ENCODE results near the gene ITPKB.
"Not testable (repeated sequence)": the region's sequence is repeated elsewhere in the genome, so short reads cannot be mapped to it uniquely, and the experiment has no call there.

The ITPKB gene

DNA sequence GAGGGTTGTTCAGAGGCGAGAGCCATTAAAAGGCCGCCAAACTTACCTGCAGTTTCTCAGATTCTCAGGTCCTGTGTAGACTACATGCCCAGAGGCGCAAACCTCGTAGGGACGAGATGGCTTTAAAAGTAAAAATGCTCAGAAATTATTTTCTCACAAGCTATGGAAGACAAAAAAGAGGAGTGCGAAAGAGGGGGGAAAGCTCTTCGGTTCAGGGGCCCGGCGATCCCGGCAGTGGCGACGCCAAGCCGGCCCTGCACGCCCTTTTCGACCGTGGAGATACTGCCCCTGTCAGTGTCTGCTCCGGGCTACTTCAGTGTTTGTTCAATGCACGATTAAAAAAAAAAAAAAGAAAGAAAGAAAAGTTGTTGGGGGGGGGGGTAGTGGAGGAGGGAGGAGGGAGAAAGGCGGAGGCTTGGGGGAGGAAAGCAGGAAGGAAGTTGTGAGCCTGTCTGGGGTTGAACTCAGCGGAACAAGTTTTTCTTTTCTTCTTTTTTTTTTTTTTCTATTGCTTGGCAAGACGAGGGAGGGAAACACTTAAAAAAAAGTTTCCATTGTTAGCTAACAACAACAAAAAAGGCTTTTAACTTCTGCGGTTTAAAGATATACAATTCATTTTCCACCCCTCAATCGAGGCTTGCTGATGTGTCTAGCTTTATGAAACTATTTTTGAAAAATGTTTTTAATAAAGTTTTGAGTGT is at the start of gene ITPKB:
Gene ITPKB, minus strand, starts transcription at position 288 of the 701 bp plus-strand sequence. CDS start 1,824 bp downstream, outside the sequence.
- DNase-seq (ENCODE audit: extremely low read depth in 1 of 2, low read depth in 1 of 2): peak in 1 of 2 donors; percentile 54

DNA sequence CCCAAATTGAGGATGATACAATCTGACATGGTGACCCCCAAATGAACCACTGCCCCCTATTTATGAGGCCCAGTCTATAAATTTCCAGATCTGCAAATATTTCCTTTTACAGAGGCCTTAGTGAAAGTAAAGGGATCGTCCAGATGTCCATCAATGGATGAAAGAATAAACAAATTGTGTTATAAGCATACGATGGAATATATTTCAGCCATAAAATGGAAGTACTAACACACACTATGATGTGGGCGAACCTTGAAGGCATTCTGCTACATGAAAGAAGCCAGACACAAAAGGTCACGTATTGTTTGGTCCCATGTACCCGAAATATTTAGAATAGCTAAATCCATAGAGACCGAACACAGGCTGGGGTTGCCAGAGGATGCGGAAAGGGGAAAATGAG is 48.6 kb upstream of the ITPKB start:
- no peak for DNase-seq (ENCODE audit: extremely low read depth in 1 of 2, low read depth in 1 of 2)

DNA sequence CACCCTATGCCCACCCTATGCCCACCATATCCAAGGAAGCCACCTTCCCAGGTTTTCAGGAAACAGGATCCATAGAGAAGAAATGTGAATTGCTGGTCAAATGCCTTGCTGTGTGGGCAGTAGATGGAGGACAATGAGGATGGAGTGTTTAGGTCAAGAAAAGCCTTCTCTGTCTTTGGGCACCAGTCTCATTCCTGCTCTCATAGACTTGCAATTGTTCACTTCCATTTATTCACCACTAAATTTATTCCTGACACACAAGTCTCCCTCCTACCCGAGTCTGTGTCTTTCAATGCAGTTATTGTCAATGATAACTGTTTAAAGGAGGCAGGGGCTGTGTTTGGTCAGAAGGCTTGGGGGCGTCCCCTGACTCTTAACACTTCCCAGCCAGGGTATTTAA is 48.0 kb upstream of the ITPKB start:
- no peak for DNase-seq (ENCODE audit: extremely low read depth in 1 of 2, low read depth in 1 of 2)

DNA sequence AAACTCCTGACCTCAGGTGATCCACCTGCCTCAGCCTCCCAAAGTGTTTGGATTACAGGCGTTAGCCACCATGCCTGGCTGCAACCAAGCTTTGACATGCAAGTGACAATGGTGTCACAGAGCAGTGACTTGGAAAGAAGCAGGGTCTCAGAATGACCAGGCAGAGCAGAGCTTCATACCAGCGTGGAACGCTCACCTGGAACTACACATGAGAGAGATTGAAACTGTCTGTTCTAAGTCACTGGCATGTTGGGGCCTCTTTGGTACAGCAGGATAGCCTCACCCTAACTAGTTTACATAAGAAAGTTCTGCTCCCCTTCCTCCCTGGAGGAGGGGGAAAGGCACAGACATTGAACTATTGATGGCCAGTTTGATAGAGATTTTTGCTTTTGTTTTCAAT is 47.5 kb upstream of the ITPKB start:
- DNase-seq (ENCODE audit: extremely low read depth in 1 of 2, low read depth in 1 of 2): no peak

DNA sequence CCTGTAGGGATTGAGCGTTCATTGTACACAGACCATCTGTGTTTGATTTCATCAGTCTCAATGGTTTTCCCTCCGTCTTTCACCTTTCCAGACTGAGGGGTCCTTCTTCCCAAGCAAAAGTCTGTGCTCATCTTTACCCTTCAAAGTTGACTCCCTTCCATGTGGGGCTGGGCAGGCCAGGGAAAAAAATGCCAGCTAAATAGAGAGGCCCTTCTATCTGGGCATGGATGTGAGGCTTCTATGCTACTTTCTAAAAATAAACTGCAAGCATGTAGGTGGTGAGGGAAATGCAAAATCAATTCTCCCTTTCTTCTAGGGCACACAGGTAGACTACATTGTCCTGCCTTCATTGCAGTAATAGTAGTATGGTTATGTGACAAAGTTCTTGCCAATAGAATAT is 46.7 kb upstream of the ITPKB start:
- no peak for DNase-seq (ENCODE audit: extremely low read depth in 1 of 2, low read depth in 1 of 2)

DNA sequence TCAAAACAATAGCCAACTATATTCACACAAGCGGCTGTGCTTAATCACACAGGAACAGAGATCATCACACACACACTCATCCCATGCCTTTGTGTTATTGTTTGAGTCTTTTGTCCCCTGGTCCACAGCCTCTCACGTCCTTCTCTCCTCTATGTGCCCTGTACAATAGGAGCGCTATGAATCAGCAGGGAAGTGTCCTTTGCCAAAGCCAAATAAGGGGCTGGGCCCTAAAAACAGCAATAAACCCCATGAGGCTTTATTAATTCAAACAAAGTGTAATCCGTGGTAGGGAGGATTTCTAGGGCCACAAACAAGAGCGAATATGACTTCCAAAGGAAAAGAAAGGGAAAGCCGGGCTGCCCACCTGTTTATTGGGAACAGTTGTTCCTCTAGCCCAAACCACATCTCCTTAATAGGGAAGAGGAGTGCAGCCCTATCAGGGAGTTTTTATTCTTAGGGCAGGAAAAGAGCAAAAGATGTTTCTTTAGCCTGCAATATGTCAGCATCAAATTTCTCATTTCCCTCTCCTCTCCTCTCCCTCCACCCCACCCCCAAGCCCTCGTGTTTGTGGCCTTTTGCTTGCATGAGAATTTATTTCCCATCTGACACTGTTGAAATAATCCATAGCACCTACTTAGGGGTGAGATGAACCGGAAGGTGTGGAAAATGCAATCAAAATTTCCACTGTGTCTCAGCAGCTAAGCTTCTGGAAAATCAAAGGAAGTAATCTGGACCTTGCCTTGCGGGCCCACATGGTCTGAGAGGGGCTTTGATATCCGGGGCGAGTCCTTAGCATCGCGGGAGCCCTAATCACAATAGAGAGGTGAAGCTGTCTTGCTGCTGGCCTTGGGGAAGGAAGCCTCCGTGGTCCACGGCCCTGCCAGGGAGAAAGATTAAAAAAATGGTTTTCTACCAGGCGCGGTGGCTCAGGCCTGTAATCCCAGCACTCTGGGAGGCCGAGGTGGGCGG is 45.3 kb upstream of the ITPKB start:
- no peak for DNase-seq (ENCODE audit: extremely low read depth in 1 of 2, low read depth in 1 of 2)

DNA sequence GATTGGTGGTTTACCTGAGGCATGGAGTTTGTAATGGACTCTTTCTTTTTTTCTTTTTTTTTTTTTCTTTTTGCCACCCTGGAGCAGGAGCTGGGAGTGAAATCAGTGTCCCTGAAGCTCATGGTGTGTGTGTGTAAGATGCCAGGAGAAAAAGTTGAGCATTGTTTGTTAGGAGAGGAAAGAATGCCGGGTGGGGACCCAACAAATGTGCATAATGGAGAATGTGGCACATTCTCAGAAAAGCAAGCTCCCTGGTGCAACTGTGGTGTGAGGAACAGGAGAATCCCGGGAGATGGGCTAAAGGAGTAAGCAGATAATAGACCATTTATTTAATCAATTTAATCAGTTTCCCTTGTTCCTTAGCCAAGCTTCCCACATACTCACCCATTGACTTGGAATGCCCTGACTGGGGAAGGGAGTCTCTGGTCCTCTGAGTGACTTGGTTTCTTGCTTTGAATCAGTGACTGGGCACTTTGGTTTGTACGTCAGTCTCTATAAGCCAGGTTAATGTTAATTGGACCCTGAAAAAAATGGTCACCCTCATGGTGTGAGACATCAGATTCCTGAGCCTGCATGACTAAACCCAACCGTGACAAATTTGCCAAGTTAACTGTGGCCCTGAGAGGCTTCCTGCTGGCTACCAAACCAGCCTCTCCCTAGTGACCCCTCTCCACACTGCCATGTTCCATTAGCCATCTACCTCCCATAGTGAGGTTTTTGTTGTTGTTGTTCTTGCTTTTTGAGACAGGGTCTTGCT is 43.9 kb upstream of the ITPKB start:
- DNase-seq (ENCODE audit: extremely low read depth in 1 of 2, low read depth in 1 of 2): no peak

DNA sequence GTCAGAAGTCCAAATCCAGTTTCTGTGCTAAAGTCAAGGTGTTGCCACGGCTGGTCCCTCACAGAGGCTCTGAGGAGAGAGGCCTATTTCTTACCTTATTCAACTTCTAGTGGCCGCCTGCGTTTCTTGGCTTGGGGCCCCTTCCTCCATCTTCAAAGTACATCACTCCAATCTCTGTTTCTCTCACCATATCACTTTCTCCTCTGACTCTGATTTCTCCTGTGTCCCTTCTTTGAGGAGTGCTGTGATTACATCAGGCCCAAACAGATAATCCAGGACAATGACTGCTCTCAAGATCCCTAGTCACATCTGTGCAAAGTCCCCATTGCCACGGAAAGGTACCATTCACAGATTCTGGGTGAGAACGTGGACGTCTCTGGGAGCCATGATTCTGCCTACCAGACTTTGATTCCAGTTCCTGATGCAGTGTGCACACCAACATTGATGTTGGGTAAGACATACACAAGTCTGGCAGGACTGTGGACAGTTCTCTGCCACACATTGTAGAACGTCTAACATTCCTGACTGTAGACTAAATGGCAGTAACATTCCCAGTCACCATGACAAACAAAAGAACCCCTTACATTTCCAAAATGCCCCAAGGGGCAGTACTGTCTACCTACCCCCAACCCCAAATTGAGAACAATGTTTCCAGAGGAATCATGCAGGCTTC is 43.0 kb upstream of the ITPKB start:
- no peak for DNase-seq (ENCODE audit: extremely low read depth in 1 of 2, low read depth in 1 of 2)

DNA sequence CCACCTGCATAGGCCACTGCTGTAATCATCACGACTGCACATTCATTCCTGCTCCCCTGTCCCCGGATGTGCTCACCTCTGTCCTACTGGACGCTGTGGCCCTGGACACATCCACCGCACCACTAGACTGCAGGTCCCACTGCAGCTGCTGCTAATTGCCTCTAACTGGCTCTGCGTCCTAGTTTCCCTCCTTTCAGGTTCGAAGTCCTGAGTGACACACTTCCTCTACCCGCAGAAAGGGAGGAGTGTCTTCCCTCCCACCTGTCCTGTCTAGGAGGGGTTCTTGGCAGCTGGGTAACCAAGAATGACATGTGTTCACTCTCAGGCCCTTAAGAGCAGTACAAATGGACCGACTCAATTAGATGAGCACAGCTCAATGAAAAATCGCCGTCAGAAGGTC is 40.5 kb upstream of the ITPKB start:
- no peak for DNase-seq (ENCODE audit: extremely low read depth in 1 of 2, low read depth in 1 of 2)

DNA sequence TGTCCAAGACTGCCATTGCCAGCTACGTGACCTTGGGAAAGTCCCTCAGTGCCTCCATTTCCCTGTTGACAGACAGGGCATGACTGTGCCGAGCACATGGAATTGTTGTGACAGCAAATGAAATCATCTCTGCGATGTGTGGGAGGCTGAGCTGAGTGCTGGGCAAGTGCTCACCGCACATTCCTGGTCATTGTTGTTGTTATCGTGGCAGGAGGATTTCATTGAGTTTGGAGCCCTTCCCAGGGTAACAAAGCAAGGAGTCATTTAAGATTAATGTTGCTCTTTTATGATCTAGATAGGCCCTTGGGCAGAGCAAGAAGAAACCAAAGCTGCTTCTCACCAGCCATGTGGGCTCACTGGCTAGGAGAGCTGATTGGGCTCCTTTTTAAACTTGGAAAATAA is 39.6 kb upstream of the ITPKB start:
- no peak for DNase-seq (ENCODE audit: extremely low read depth in 1 of 2, low read depth in 1 of 2)

DNA sequence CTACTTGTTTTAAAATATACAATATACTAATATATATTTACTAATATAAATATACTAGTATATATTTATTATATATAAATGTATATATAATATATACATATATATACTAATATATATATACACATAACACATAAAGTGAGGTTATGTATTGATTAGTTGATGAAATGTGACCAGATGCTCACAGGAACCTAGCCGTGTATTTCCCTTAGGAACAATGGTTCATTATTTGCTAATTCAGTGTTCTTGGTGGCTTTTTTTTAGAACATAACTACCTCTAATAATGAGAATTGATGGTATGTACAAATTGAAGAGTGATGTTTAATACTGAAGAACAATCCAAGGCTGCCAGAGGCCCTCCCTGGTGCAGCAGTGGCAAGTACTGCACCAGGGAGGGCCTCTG is 37.9 kb upstream of the ITPKB start:
- DNase-seq (ENCODE audit: extremely low read depth in 1 of 2, low read depth in 1 of 2): no peak

DNA sequence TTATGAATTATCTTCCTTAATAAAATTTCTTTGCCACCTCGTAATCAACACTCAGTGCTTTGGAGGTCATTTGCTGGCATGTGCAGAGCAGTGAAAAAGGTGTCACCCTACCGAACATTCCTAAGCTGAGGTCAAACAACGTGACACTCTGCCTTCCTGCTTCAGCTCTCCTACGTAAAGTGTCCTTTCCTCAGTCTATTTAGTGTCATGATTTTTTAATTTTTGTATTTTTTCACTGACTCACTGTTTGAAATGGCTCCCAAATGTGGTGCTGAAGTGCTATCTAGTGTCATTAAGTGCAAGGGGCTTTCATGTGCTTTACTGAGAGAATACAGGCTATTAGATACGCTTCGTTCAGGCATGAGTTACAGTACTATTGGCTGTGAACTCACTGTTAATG is 37.0 kb upstream of the ITPKB start:
- no peak for DNase-seq (ENCODE audit: extremely low read depth in 1 of 2, low read depth in 1 of 2)

DNA sequence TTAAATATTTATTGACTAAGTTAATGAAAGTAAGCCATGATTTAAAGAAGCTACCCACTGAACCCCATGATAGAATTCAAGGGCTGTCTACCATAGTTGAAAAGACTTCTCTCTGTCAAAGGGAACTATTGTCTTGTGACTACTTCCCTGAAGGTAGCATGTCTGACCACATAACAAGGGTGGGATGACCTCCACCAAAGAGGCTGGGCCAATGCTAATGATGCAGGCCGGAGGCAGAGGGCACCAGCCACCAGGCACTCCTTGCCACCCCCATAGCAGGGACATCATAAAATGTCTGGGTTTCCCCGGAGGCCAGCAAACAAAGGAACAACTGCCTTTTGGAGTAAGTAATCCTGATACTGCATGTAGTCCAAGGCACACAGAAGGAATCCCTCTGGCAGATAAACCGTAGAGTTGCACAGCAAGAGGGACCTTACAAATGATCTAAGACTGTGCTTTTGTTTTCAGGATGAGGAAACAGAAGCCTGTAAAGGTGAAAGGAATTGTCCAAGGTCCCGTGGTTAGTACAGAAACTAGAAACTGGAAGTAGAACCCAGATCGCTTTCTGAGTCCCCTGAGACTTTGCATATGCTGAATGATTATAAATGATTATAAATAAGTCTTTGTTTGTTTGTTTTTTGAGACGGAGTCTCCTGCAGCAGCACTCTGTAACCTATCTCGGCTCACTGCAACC is 33.5 kb upstream of the ITPKB start:
- DNase-seq (ENCODE audit: extremely low read depth in 1 of 2, low read depth in 1 of 2): no peak

DNA sequence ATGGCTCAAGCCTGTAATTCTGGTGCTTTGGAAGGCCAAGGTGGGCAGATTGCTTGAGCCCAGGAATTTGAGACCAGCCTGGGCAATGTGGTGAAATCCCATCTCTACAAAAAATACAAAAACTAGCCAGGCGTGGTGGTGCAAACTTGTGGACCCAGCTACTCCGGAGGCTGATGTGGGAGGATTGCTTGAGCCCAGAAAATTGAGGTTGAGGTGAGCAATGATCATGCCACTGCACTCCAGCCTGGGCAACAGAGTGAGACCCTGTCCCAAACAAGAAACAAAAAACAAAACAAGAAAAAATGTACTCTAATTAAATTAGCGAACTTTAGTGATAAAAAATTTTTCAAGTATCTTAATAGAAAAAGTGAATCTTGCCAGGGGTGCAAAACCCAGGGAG is 28.1 kb upstream of the ITPKB start:
- DNase-seq (ENCODE audit: extremely low read depth in 1 of 2, low read depth in 1 of 2): not testable (repeated sequence)

DNA sequence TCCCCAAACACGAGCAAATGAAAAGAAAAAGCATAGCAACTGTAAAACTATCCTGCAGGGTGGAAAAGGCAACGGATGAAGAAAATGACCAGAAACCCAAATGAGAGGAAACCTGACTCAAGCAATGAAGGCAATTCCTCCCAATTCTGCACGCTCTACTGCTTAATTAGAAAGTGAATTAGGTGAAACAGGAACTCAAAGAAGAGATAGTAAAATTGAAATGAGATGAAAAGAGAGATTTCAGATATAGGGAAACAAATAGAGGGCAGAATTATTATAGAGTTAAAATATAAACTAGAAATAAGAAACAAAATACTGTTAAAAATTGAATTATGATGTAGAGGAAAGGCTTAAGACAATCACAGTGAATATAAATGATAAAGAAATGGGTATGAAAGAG is 27.5 kb upstream of the ITPKB start:
- DNase-seq (ENCODE audit: extremely low read depth in 1 of 2, low read depth in 1 of 2): no peak

DNA sequence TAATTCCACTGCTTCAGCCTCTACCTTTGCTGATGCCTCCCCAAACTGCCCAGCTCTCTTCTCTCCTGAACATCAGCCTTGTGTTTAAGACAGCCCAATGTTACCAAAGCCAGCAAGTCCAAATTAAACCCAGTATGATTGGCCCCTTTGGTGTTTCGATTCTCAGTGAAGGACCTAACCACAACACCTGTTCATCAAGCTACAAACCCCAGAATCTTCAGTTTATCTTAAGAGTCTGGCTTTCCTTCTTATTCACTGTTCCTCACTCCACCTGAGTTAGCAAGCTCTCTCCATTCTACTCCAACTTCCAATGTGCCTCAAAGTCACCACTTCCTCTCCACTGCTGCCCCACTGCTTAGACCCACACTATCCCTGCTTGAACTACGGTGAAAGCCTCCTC is 25.5 kb upstream of the ITPKB start:
- no peak for DNase-seq (ENCODE audit: extremely low read depth in 1 of 2, low read depth in 1 of 2)

DNA sequence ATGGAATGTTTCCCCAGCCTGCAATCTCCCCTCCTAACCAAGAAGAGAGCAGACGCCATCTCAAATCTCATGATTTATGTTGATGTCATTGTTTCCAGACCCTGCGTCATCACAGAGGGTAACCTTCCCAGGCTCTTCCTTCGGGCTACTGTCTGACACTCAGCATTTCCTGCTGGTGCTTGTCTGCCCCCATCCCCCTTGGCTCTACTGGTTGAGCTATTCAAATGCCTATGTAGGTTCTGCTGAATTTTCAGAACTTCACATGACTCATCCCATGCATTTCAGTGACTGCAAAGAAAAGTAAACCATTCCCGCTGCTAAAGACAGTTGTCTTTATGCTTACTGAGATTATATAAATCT is 24.8 kb upstream of the ITPKB start:
- no peak for DNase-seq (ENCODE audit: extremely low read depth in 1 of 2, low read depth in 1 of 2)

DNA sequence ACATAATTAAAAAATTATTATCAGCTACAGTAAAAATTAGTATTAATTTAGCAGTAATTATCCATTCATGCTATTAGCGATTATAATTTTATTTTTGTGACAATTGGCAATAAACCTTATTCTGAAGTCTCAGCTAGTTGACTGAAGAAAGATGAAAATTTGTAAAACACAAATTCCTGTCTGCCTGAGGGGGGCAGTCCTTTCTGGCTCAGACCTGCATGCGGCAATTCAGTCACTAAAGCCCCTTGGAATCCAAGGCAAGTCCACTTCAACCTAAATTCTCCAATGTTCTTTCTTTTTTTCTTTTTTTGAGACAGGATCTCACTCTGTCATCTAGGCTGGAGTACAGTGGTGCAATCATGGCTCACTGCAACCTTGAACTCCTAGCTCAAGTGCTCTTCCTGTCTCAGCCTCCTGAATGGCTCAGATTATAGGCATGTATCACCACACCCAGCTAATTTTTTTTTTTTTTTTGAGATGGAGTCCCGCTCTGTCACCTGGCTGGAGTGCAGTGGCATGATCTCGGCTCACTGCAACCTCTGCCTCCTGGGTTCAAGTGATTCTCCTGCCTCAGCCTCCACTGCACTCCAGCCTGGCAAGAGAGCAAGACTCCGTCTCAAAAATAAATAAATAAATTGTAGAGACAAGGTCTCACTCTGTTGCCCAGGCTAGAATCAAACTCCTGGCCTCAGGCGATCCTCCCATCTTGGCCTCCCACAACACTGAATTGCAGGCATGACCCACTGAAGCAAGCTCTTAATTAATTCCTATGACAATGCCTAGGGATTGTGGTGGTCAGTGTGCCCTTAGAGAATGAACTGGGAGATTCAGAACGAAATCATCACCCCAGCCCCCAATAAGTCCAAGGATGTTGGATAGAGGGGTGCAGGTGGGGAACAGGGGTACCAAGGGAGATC is 24.2 kb upstream of the ITPKB start:
- DNase-seq (ENCODE audit: extremely low read depth in 1 of 2, low read depth in 1 of 2): no peak

DNA sequence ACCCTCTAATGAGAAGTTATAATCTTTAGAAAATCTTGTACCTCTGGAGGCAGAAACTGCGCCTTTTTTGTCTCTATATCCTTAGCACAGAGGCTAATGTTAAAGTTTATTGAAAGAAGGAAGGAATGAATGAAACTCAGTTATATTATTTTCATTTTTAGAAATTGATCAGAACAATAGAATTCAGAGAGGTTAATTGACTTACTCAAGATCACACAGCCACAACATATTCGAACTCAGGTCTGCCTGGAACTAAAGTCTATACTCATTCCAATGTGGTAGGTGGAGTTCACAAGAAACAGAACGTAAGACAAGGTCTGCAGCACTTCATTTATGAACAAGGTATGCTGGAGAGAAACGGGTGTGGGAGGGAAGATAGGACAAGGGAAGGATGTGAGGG is 23.0 kb upstream of the ITPKB start:
- no peak for DNase-seq (ENCODE audit: extremely low read depth in 1 of 2, low read depth in 1 of 2)

Data from activated CD8-positive, alpha-beta memory T cell treated with anti-CD3 and anti-CD28 coated beads for 1 hour (primary cell).